ENCODE measurements around the gene SMIM38. TPM values are rescaled to one million over a fixed set of nuclear protein-coding genes. Genes with fewer than 3 reads are reported as not detected.

SMIM38 gene
- total and polyA plus RNA-seq, 4 donors: 0.03 to 1.7 (median 0.07) TPM

GRCh38 chr11:69196783-69197169 lies 41.0 kb downstream of the SMIM38 start:
- Histone ChIP-seq H3K9ac (ENCODE audit: low read depth in 1 of 2, low read length in 2 of 2) (no peak overlapping the region), H3K4me1 (ENCODE audit: control insufficient read depth in 4 of 4, insufficient read depth in 4 of 4, low read length in 3 of 4) (no peaks in the 10 kb centered on the region), H3K27ac (ENCODE audit: low read depth in 1 of 2, low read length in 2 of 2) (no peak overlapping the region), H3K9me3 (ENCODE audit: control insufficient read depth in 4 of 4, low read length in 3 of 4) (no peaks in the 10 kb centered on the region), H3K36me3 (ENCODE audit: control insufficient read depth in 4 of 4, insufficient read depth in 3 of 4, low read depth in 1 of 4, low read length in 3 of 4) (no peaks in the 10 kb centered on the region), H3K4me3 (ENCODE audit: low read depth in 1 of 3, low read length in 3 of 3) (no peak overlapping the region), H3K27me3 (ENCODE audit: control insufficient read depth in 4 of 4, insufficient read depth in 4 of 4, low read length in 3 of 4) (no peaks in the 10 kb centered on the region)
- DNase-seq (ENCODE audit: low spot score): no peak
- no peak for TF ChIP-seq HNF4A (conservative IDR thresholded peaks at IDR 0.05)
- no peak for TF ChIP-seq FOXA1 (IDR thresholded peaks at IDR 0.05)
- WGBS: 92% methylated on average over 14 of the region's 14 CpGs

- Histone ChIP-seq H3K27ac (ENCODE audit: low read depth in 1 of 2, low read length in 2 of 2) (no peak overlapping the region), H3K9ac (ENCODE audit: low read depth in 1 of 2, low read length in 2 of 2) (no peak overlapping the region), H3K27me3 (ENCODE audit: control insufficient read depth in 4 of 4, insufficient read depth in 4 of 4, low read length in 3 of 4) (no peaks in the 10 kb centered on the region), H3K9me3 (ENCODE audit: control insufficient read depth in 4 of 4, low read length in 3 of 4) (no peaks in the 10 kb centered on the region), H3K4me1 (ENCODE audit: control insufficient read depth in 4 of 4, insufficient read depth in 4 of 4, low read length in 3 of 4) (no peaks in the 10 kb centered on the region), H3K36me3 (ENCODE audit: control insufficient read depth in 4 of 4, insufficient read depth in 3 of 4, low read depth in 1 of 4, low read length in 3 of 4) (no peaks in the 10 kb centered on the region), H3K4me3 (ENCODE audit: low read depth in 1 of 3, low read length in 3 of 3) (no peak overlapping the region)
- DNase-seq (ENCODE audit: low spot score): no peak
- TF ChIP-seq SP1 (IDR thresholded peaks at IDR 0.05) (no peak), TAF1 (conservative IDR thresholded peaks at IDR 0.05) (no peak), FOXA2 (IDR thresholded peaks at IDR 0.05) (no peak), EGR1 (IDR thresholded peaks at IDR 0.05; ENCODE audit: low read depth in 2 of 2) (no peak)
- WGBS: 70% methylated on average over 5 of the region's 5 CpGs
Observed at GRCh38 chr11:69198891-69199582, 43.3 kb downstream of the SMIM38 start.

GRCh38 chr11:69199583-69200315 lies 44.0 kb downstream of the SMIM38 start:
- H3K36me3 ChIP-seq (ENCODE audit: control insufficient read depth in 4 of 4, insufficient read depth in 3 of 4, low read depth in 1 of 4, low read length in 3 of 4): no peaks in the 10 kb centered on the region
- no peak overlapping the region for H3K4me3 ChIP-seq (ENCODE audit: low read depth in 1 of 3, low read length in 3 of 3)
- 85% methylated on average over 10 of the region's 10 CpGs for WGBS
- no peaks in the 10 kb centered on the region for H3K27me3 ChIP-seq (ENCODE audit: control insufficient read depth in 4 of 4, insufficient read depth in 4 of 4, low read length in 3 of 4)
- H3K9me3 ChIP-seq (ENCODE audit: control insufficient read depth in 4 of 4, low read length in 3 of 4): no peaks in the 10 kb centered on the region
- no peak overlapping the region for H3K27ac ChIP-seq (ENCODE audit: low read depth in 1 of 2, low read length in 2 of 2)
- H3K4me1 ChIP-seq (ENCODE audit: control insufficient read depth in 4 of 4, insufficient read depth in 4 of 4, low read length in 3 of 4): no peaks in the 10 kb centered on the region
- no peak for DNase-seq (ENCODE audit: low spot score)
- no peak for TF ChIP-seq NR2F2 (IDR thresholded peaks at IDR 0.05)
- no peak for TF ChIP-seq TAF1 (conservative IDR thresholded peaks at IDR 0.05)
- TF ChIP-seq HNF4A (conservative IDR thresholded peaks at IDR 0.05): no peak
- no peak for TF ChIP-seq FOXA1 (IDR thresholded peaks at IDR 0.05)
- TF ChIP-seq ZBTB33 (IDR thresholded peaks at IDR 0.05): no peak
- no peak overlapping the region for H3K9ac ChIP-seq (ENCODE audit: low read depth in 1 of 2, low read length in 2 of 2)

DNA sequence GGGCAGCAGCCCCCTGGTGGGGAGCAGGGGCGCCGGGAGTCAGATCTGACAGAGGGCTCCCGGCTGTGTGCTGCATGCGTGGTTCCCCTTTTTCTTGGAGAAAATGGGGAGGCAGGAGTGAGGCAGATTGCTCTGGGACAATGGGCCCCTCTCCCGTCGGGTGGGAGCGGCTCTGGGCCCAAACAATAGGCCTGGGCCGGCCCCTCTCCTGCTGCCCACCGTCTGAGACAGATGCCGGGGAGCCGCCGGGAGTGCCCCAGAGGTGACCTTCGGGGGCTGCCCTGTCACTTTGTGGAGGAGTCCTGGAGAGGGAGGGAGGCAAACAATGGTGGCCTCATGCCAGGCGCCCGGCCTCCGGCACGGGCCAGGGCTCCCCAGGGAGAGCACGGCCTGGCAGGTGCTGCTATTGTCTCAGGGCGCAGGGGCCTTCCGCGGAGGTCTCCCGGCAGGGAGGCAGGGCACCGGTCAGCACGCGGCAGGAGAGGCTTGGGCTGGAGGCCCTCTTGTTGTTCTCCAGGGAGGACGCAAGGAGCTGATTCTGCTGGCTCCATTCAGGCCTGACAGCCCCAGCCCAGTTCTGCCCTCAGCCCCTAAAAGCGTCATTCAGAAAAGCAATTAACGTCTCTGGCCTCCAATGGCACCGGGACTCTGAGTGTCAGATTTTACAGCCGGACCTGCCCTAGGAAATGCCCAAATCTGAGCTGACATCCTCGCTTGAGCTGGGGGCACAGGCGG lies 44.8 kb downstream of the SMIM38 start:
- Histone ChIP-seq H3K9ac (ENCODE audit: low read depth in 1 of 2, low read length in 2 of 2) (no peak overlapping the region), H3K27me3 (ENCODE audit: control insufficient read depth in 4 of 4, insufficient read depth in 4 of 4, low read length in 3 of 4) (no peaks in the 10 kb centered on the region), H3K4me1 (ENCODE audit: control insufficient read depth in 4 of 4, insufficient read depth in 4 of 4, low read length in 3 of 4) (no peaks in the 10 kb centered on the region), H3K4me3 (ENCODE audit: low read depth in 1 of 3, low read length in 3 of 3) (no peak overlapping the region), H3K36me3 (ENCODE audit: control insufficient read depth in 4 of 4, insufficient read depth in 3 of 4, low read depth in 1 of 4, low read length in 3 of 4) (no peaks in the 10 kb centered on the region), H3K27ac (ENCODE audit: low read depth in 1 of 2, low read length in 2 of 2) (no peak overlapping the region), H3K9me3 (ENCODE audit: control insufficient read depth in 4 of 4, low read length in 3 of 4) (no peaks in the 10 kb centered on the region)
- DNase-seq (ENCODE audit: low spot score): no peak
- TF ChIP-seq, protein P1, sequence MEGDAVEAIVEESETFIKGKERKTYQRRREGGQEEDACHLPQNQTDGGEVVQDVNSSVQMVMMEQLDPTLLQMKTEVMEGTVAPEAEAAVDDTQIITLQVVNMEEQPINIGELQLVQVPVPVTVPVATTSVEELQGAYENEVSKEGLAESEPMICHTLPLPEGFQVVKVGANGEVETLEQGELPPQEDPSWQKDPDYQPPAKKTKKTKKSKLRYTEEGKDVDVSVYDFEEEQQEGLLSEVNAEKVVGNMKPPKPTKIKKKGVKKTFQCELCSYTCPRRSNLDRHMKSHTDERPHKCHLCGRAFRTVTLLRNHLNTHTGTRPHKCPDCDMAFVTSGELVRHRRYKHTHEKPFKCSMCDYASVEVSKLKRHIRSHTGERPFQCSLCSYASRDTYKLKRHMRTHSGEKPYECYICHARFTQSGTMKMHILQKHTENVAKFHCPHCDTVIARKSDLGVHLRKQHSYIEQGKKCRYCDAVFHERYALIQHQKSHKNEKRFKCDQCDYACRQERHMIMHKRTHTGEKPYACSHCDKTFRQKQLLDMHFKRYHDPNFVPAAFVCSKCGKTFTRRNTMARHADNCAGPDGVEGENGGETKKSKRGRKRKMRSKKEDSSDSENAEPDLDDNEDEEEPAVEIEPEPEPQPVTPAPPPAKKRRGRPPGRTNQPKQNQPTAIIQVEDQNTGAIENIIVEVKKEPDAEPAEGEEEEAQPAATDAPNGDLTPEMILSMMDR (IDR thresholded peaks at IDR 0.05; ENCODE audit: low read depth, low read length, missing input control): no peak
- TF ChIP-seq NR2F2 (IDR thresholded peaks at IDR 0.05) (no peak), YY1 (IDR thresholded peaks at IDR 0.05) (no peak), FOXA2 (IDR thresholded peaks at IDR 0.05) (no peak), FOXA1 (IDR thresholded peaks at IDR 0.05) (no peak)
- 56% methylated on average over 32 of the region's 32 CpGs for WGBS
